NOMO-1 treated with dmso at 0.1 percent for 144 hours (cell line): ENCODE measurements around the gene HMGN5.

Source experiments
- DNase-seq: peaks from one replicate; lab custom pipeline; 2025; ENCODE audit not compliant: unreplicated experiment; lab: John Stamatoyannopoulos, UW

Gene HMGN5

GRCh38 chrX:81120936-81121371 lies 80.8 kb downstream of the HMGN5 start:
- peak; percentile 2 for DNase-seq

DNA sequence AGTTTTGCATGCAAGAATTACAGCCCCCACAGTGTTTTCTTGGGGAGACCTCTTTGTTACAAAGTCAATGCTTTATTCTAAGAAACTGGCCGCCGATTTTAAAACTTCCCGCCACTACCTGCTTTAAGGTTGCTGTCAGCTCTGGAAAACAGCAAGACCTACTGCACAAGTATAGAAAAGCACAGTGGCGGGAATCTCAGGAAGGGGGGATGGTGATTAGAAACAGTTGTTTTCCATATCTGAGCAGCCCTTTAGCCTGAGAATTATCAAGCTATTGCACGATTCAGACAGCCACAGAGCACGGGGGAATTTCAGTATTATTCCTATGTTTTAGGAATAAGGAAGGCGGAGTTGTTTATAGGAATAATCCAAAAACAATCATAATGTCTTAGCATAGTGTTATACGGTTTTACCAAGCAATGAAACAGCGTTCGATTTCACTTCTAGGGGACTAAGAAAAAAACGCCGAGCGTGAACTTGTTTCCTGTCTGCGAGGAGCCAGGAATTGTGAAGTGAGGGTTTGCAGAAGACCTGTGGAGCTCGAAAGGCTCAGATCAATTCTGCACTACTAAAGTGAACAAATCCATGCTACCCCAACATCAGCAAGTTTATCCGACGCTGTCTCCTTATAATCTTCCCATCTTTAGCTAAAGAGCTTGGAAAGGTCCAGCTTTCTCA lies 81.3 kb downstream of the HMGN5 start:
- no peak for DNase-seq

DNA sequence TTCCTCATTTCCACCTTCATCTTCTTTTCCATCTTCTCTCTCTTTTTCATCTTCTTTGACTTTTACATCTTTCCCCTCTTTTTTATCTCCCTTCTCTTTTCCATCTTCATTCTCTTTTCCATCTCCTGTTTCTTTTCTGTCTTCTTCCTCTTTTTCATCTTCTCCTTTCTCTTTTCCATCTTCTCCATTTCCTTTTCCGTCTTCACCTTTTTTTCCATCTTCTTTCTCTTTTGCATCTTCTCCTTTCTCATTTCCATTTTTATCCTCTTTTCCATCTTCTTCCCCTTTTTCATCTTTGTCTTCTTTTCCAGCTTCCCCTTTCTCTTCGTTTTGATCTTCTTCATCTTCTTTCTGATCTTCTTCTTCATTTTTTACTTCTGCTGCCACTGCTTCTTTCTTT lies 87.0 kb downstream of the HMGN5 start:
- DNase-seq, result no peak

- no peak for DNase-seq
Observed at GRCh38 chrX:81110286-81110685, 91.4 kb downstream of the HMGN5 start.

DNA sequence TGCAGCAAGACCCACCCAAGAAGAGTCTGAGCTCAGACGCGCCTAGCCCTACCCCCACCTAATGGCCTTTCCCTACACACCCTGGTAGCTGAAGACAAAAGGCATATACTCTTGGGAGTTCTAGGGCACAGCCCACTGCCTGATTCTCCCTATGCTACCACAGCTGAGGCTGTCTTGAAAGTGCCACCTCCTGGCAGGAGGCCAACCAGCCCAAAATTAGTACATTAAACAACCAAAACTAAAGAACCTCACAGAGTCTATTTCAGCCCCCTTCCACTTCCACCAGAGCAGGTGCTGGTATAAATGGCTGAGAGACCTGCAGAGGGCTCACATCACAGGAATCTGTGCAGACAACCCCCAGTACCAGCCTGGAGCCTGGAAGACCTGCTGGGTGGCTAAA lies 119.1 kb downstream of the HMGN5 start:
- DNase-seq, result no peak
